GM12874 (cell line): Measurements from ENCODE around the gene KIF20B.

Experiments
- CTCF ChIP-seq: IDR thresholded peaks from 2 replicates; pipeline ENCODE4 v1.5.1; 2011; ENCODE audit warnings: low read depth, mild to moderate bottlenecking, control low read depth, low read length, moderate library complexity; ENCODE audit not compliant: insufficient read depth

The KIF20B gene

DNA sequence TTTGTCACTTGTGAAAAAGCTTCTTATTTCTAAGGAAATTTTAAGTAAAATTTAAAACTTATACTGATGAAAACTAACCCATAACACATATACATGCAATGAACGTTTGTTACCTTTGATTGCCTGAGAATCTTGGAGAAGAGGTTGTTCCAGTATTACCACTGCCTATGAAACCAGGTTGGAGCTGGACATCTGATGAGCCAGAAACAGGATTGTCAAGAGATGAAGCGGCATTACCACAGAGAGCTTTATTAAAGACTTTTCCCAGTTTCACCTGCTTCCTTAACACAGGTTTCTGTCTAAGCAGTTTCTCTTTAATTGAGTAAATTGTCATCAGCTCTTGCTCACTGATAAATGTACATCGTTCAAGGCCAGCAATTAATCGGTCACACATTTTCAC, 9.0 kb upstream of the KIF20B start:
- no peak for TF ChIP-seq CTCF

- TF ChIP-seq CTCF, result no peak
Measured at GRCh38 chr10:89693176-89693575, 8.2 kb upstream of the KIF20B start.

DNA sequence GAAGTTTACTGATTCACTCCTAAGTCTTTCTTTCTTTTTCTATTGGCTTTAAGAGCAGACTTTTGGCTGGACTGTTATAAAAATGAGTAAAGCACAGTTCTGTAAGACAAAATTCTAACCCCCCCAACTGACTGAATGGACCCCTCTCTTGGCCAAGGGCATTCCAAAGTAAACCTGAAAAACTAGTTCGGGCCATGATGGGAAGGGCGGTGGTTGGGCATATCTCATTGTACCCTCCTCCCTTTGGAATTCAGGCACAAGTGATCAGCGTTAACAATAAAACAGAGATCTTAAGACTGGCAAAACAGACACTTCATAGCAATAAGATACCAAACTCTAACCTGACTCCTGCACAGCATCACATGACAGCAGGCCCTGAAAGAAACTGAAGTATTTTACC, 6.1 kb upstream of the KIF20B start:
- TF ChIP-seq CTCF, result no peak

- no peak for TF ChIP-seq CTCF
Measured at GRCh38 chr10:89697946-89698345, 3.4 kb upstream of the KIF20B start.

DNA sequence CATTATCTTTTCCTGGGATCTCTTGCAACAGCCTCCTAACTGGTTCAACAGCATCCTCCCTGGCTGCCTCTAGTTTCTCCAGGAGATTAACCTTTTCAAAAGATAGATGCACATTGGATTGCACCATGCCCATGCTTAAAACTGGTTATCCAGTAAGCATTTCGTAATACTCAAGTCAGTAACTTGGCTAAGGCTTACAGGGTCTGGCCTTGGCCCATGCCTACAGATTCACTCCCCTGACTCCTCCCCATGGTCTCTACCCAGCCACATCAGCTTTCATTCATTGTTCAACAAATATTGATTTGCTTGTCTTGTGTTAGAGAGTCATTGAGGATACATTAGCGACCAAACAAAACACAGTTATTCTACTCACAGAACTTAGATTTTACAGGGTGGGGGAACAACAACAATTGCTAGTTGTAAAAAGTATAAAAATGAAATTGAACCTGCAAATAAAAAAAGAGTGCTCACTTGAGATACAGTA, 1.8 kb upstream of the KIF20B start:
- no peak for TF ChIP-seq CTCF

- TF ChIP-seq CTCF, result no peak
Measured at GRCh38 chr10:89700923-89701241, 508 bp upstream of the KIF20B start.

- no peak for TF ChIP-seq CTCF
Measured at GRCh38 chr10:89702121-89702480, 711 bp downstream of the KIF20B start.

GRCh38 chr10:89705466-89705865, 4.1 kb downstream of the KIF20B start:
- TF ChIP-seq CTCF, result no peak
